HG03469 (cell line): ENCODE measurements around the gene TBC1D5.
"Not testable (repeated sequence)": the region's sequence is repeated elsewhere in the genome, so short reads cannot be mapped to it uniquely, and the experiment has no call there.

Experiments used
- ATAC-seq: cut with Tn5 transposase; IDR thresholded peaks from one replicate; pipeline ENCODE4 v1.9.1; 2021; ENCODE audit warnings: mild to moderate bottlenecking, moderate library complexity, moderate number of reproducible peaks; ENCODE audit not compliant: unreplicated experiment

The TBC1D5 gene

GRCh38 chr3:17494117-17494809 is 248.2 kb downstream of the TBC1D5 start:
- ATAC-seq, result no peak

GRCh38 chr3:17491601-17492000 is 250.8 kb downstream of the TBC1D5 start:
- no peak for ATAC-seq

- not testable (repeated sequence) for ATAC-seq
These were observed 251.2 kb downstream of the TBC1D5 start for GRCh38 chr3:17491190-17491589.

- ATAC-seq, result no peak
These were observed 253.3 kb downstream of the TBC1D5 start for GRCh38 chr3:17489139-17489538.

GRCh38 chr3:17481116-17481515 is 261.3 kb downstream of the TBC1D5 start:
- ATAC-seq, result no peak

- no peak for ATAC-seq
These were observed 262.6 kb downstream of the TBC1D5 start for GRCh38 chr3:17479681-17480405.

GRCh38 chr3:17478673-17479072 is 263.8 kb downstream of the TBC1D5 start:
- ATAC-seq, result no peak

GRCh38 chr3:17473761-17474160 is 268.7 kb downstream of the TBC1D5 start:
- ATAC-seq, result no peak

- ATAC-seq, result no peak
These were observed 272.5 kb downstream of the TBC1D5 start for GRCh38 chr3:17469954-17470353.

- no peak for ATAC-seq
These were observed 272.9 kb downstream of the TBC1D5 start for GRCh38 chr3:17469520-17469919.

GRCh38 chr3:17466028-17466427 is 276.4 kb downstream of the TBC1D5 start:
- no peak for ATAC-seq

- no peak for ATAC-seq
These were observed 282.9 kb downstream of the TBC1D5 start for GRCh38 chr3:17459470-17459993.

- no peak for ATAC-seq
These were observed 285.8 kb downstream of the TBC1D5 start for GRCh38 chr3:17456650-17457049.

- no peak for ATAC-seq
These were observed 286.4 kb downstream of the TBC1D5 start for GRCh38 chr3:17456046-17456445.

- ATAC-seq, result no peak
These were observed 297.6 kb downstream of the TBC1D5 start for GRCh38 chr3:17444865-17445264.

- no peak for ATAC-seq
These were observed 299.3 kb downstream of the TBC1D5 start for GRCh38 chr3:17443142-17443541.

GRCh38 chr3:17442332-17443049 is 299.9 kb downstream of the TBC1D5 start:
- ATAC-seq, result no peak

GRCh38 chr3:17433876-17434275 is 308.6 kb downstream of the TBC1D5 start:
- ATAC-seq, result no peak

GRCh38 chr3:17432236-17432635 is 310.2 kb downstream of the TBC1D5 start:
- no peak for ATAC-seq

GRCh38 chr3:17431484-17432045 is 310.9 kb downstream of the TBC1D5 start:
- no peak for ATAC-seq

GRCh38 chr3:17431004-17431403 is 311.4 kb downstream of the TBC1D5 start:
- ATAC-seq, result no peak
